GM13976 (cell line): ENCODE measurements around the gene LCP2.

Experiments used
- DNase-seq: peaks from one replicate; pipeline ENCODE4 v3.0.0; 2012; ENCODE audit warnings: low spot score
- CTCF ChIP-seq: IDR thresholded peaks from 2 replicates; pipeline ENCODE4 v1.5.1; 2012; ENCODE audit warnings: borderline replicate concordance, mild to moderate bottlenecking; ENCODE audit not compliant: insufficient read depth; ENCODE audit errors: extremely low read depth, missing control alignments, control extremely low read depth
- in situ Hi-C: fragments of 300-500 bp; cut with MboI; formaldehyde crosslinking; loops from one replicate; pipeline ENCODE4 v1.12.0; 2022; ENCODE audit warnings: low sequenced_read_pairs, mixed read lengths, inconsistent platforms; ENCODE audit not compliant: unreplicated experiment

Gene LCP2

GRCh38 chr5:170293273-170293672 is 4.3 kb downstream of the LCP2 start:
- in situ Hi-C loops: no loop called here

DNA sequence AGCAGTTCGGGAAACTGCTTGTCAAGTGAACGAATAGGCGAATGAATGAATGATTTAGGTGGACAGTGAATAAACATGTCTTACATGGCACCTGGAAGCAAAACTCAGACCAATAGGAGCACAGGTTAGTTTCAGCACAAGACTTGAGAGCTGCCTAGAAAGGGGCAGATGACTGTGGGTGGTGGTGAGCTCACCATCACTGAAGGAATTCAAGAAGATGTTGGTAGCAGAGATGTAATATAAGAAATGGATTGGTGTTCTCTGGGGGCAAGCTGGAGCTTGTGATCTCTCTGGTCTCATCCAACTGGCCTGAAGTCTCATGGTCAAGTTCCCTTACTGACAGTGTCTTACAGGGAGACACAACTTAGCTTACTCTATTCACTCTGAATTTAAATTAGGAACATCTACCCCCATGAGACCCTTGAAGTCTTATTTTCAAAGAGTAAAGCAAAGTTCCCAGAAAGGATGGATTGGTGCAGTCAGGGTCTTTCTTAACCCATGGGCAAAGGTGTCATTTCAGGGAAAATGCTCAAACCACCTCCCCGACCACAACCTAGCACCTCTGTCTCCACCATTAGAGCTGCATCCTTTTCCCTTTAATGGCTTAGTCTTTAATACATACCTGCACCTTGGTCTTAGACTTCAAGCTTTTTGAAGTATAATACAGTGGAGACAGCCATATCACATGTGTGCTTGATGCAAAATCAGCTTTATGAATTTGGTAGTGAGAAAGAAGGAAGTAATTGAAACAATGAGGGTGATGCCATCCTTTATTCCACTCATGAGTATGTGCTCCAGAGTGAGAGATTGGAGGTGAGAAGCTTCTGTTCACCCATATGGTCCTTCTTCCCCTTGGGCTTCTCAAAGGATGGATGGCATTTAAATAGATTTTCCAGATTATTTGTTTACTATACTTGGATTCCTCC is 5.1 kb downstream of the LCP2 start:
- DNase-seq: no peak
- no peak for TF ChIP-seq CTCF
- in situ Hi-C loops: no loop called here

More at GRCh38 chr5:170293273-170293672, 4.3 kb downstream of the LCP2 start:
- peak; percentile 57 for DNase-seq
- no peak for TF ChIP-seq CTCF

- no peak for TF ChIP-seq CTCF
- in situ Hi-C loops: no loop called here
- DNase-seq: no peak
Measured at GRCh38 chr5:170290498-170290897, 7.1 kb downstream of the LCP2 start.

DNA sequence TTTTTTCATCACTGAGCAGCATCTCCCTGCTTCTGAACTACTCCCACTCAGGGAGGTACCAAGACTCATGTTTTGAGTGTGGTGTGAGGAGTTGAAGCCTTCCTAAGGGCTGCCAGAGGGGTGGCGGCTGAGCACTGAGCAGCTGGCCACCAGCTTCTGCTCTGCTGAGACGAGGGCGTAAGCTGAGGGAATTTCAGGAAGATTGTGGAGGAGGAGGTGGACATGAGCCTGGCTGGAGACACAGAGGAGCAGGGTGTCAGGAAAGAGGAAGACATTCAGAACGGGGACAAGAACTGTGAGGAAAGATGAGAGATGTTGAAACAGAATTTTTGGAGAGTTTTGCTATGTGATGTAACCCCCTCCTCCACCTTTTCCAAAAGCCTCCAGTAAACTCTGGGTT is 7.8 kb downstream of the LCP2 start:
- no peak for TF ChIP-seq CTCF
- DNase-seq: no peak
- in situ Hi-C loops: no loop called here

- DNase-seq: no peak
- in situ Hi-C loops: no loop called here
- no peak for TF ChIP-seq CTCF
Measured at GRCh38 chr5:170289121-170289520, 8.5 kb downstream of the LCP2 start.

GRCh38 chr5:170288551-170288950 is 9.0 kb downstream of the LCP2 start:
- DNase-seq: no peak
- no peak for TF ChIP-seq CTCF
- in situ Hi-C loops: no loop called here
